IPS-NIHi11 (cell line): ENCODE results near the gene CEP85L.

ENCODE experiments used
- DNase-seq: peaks from one replicate; pipeline ENCODE4 v3.0.0; 2012; ENCODE audit warnings: mixed read lengths, low spot score

The CEP85L gene

DNA sequence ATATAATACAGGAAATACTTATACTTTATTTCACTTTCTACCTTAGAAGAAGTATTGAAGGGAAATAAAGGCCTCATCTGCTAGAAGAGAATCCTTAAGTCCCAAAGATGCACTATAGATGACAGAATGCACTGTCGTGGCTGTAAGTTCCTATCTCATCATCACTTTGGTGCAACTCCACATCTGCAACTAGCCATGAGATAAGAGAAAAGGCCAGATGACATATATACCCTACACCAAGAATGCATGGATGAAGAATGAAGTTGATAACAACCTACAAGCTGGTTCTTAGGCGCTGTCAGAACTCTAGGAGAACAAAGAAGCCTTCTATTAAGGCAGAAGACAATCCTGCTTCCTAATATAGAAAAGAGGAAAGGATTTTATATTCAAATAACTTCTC lies 114.9 kb downstream of the CEP85L start:
- no peak for DNase-seq

DNA sequence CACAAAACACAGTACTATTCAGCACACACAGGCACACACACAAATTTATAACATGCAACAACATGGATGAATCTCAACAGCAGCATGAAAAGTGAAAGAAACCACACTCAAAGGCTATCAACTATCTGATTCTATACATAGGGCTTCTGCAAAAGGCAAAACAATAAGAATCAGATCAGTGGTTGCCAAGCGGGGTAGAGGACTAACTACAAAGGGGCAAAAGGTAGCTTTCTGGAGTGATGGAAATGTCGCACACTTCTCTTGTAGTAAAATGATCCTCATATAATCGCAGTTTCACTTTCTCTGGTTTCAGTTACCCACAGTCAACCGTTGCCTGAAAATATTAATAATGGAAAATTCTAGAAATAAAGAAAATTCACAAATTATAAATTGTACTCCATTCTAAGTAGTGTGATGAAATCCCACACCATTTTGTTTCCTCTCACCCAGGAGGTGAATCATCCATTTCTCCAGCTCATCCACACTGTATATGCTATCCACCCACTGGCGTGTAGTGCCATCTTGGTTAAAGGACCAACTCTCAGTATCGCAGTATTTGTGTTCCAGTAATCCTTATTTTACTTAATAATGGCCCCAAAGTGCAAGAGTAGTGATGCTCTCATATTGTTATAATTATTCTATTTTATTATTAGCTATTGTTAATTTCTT lies 116.1 kb downstream of the CEP85L start:
- DNase-seq: no peak

DNA sequence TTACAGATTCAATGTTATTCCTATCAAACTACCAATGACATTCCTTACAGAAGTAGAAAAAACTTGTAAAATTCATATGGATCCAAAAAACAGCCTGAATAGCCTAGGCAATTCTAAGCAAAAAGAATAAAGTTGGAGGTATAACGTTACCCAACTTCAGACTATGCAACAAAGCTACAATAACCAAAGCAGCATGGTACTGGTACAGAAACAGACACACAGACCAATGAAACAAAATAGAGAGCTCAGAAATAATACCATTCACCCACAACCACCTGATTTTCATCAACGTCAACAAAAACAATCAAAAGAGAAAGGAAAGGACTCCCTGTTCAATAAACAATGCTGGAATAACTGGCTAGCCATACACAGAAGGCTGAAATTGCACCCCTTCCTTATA lies 120.4 kb downstream of the CEP85L start:
- no peak for DNase-seq

DNA sequence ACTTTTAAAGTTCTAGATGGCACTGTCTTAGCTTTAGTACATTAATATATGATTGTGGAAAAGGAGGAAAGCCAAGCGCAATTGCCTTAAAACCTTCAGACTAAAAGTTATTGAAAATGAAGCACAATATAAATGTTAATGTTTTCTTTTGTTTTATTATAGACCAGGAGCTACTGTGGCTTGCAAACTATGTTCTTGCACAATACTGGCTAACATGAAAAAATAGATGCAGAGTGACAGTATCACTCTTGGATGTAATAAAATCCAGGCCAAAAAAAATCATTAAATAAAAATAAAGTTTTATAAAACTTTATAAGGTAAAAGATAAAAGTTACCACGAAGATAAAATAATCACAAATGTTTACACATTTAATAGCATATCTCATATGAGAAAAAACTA lies 121.6 kb downstream of the CEP85L start:
- no peak for DNase-seq

GRCh38 chr6:118528129-118528528 lies 123.3 kb downstream of the CEP85L start:
- DNase-seq: no peak

DNA sequence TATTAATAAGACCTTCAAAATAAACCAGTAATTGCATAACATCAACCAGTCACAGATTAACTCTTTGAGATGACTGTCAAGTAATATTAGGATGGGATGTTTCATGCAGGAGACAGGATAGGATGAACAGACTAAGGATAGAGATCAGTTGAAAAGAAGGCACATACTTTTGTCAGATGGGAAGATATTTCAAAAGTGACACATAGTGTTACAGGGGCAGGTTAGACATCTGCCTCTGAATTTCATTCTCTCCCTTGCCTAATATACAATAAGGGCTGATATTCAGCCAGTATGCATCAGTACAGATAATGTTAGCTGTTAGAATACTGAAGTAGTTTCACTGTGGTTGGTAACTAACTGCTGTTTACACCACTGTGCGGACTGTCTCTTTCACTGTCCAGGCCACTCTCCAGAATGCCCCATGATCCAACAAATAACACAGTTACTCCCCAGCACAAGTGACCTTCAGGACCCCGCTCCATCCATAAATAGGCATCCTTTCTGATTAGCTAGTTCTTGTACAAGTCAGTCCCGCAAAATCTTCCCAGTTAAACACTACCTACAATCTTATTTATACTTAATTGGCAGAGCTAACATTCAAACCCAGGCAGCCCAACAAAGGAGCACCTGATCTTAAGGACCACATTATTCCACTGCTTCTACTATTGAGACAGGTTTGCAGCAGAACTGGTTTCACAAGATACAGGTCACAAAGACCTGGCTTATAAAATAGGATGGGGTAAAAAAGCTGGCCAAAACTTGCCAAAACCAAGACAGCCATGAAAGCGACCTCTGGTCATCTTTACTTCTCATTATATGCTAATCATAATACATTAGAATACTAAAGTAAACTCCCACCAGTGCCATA lies 125.2 kb downstream of the CEP85L start:
- no peak for DNase-seq

DNA sequence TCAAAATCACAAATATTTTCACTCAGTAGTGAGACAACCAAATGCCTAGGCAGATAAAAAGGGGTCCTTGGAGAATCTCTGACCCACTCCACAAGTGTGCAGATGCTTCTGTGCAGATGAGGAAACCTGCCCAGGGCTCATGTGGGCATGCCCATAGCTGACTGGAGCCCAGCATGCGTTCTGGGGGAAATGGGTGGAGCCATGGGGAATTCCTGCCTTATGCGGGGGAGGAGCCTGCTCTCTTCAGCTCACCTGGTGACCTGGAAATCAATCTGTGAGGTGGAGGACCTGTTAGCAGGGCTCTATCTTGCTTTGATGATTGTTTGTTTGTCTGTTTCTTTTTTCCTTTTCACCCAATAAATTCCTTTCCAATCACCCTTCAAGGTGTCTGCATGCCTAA lies 126.7 kb downstream of the CEP85L start:
- DNase-seq: peak; percentile 18

GRCh38 chr6:118523216-118523615 lies 128.2 kb downstream of the CEP85L start:
- no peak for DNase-seq

GRCh38 chr6:118522422-118522821 lies 129.0 kb downstream of the CEP85L start:
- no peak for DNase-seq

DNA sequence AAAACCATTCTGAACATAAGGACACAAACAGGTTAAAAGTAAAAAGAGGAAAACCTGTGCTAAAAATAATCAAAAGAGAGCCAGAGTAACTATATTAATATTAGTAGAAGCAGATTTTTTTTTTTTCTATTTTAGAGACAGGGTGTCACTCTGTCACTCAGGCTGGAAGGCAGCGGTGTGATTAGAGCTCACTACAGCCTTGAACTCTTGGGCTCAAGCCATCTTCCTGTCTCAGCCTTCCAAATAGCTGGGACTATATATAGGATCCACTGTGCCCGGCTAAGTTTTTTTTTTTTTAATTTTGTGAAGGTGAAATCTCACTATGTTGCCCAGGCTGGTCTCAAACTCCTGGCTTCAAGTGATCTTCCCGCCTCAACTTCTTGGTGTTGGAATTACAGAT lies 136.7 kb downstream of the CEP85L start:
- no peak for DNase-seq

GRCh38 chr6:118511930-118512715 lies 139.3 kb downstream of the CEP85L start:
- no peak for DNase-seq

DNA sequence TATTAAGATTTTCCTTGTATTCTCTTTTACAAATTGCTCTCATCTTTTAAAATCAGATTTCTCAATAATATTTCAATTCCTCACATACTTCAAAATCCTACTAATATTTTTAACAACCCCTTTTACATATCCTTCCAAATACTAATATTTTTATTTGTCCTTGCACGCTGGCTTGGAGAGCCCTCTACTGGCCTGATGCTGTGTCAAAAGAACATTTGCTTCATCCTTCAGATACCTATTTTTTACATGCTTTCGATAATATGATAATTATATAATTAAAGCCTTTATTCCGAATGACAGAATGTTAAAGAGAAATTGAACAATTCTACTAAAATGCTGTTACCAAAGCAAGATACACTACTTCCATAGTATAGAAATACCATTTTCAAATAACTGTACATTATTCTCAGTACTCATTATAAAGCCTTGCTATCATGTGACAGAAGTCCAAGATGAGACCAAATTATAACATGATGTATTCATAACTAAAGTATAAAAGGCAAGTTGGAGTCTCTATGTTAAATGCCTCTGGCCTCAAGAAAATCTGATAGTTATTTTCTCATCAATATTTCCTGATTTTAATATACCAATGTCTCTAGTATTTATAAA lies 142.3 kb downstream of the CEP85L start:
- no peak for DNase-seq

- DNase-seq: no peak
Measured at GRCh38 chr6:118507636-118508035, 143.8 kb downstream of the CEP85L start.

DNA sequence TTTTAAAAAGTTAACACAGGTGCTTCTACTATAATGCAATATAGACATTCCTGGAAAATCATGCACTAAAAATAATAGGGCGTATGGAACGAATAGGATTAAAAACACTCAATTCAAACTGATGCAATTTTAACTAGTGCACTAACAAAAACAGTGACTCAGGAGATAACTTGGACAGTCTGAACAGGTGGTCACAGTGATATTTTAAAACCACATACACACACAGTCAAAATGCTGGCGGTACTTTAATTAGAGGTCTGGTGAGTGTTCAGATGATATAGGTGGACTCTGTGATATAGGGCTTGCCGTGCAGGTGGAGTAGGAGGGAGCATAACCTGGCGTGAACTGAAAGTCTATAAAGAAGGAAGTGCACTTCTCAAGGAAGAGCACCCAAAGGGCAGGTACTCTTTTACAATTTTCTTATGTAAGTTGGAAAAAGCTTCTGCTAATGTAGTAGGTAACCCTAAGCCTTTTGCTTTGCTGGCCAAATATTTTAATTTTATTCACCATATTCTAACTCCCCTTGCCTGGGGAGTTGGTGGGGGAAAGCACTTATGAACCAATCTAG lies 145.2 kb downstream of the CEP85L start:
- DNase-seq: no peak

- no peak for DNase-seq
Measured at GRCh38 chr6:118505656-118506055, 145.7 kb downstream of the CEP85L start.

- no peak for DNase-seq
Measured at GRCh38 chr6:118504611-118505010, 146.8 kb downstream of the CEP85L start.

DNA sequence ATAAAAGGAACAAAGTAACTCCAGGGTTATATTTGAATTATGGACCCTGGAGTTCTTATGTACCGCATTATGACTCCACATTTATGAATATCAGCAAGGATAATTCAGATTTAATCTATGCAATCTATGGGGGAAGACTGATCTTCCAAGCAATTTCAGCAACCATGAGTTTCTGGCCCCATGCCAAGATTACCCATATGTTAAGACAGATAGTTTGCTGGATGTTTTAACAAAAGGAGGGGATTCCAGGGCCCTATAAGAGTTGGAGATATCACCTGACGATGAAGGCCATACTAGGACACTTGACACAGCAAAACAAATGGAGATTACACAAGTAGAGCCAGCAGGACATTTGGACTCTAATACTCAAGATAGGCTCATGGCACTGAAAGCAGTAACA lies 149.2 kb downstream of the CEP85L start:
- DNase-seq: no peak

DNA sequence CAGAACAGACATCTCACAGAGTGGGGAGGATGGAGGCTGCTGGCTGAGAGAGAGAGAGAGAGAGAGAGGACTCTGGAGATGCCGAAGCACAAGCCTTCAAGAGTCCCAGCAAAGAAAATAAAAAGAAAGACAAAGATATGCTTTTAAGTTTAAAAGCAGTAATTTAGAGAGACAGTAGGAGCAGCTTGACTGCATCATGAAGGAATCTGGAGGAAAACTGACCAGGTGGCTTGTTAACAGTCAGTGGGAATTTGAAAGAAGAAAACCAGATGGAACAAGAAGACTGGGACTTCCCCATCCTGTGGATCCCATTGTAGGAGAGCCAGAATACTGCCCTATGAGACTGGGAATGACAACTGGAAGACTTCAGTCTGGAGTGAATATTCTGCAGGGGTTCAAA lies 149.6 kb downstream of the CEP85L start:
- no peak for DNase-seq

DNA sequence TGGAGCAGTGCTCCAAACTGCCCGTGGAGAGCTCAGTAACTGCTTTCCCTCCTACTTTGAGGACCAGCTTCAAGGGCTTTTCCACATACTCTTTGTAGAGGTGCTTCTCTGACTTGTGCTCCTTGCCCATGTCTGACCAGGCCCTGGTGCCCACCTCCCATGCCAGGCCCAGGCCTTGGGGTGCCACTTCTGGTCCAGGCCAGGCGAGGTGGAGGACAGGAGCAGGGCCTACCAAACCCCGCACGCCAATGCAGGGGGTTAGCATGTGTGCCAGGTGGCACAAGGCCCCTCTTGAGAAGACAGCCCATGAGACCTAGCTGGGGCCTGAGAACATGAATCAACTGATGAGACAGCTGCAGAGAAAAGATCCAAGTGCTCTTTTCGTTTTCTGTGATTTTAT lies 150.3 kb downstream of the CEP85L start:
- no peak for DNase-seq

- DNase-seq: no peak
Measured at GRCh38 chr6:118500130-118501015, 151.0 kb downstream of the CEP85L start.
